ENCODE results near the gene FAM193A.

FAM193A gene

DNA sequence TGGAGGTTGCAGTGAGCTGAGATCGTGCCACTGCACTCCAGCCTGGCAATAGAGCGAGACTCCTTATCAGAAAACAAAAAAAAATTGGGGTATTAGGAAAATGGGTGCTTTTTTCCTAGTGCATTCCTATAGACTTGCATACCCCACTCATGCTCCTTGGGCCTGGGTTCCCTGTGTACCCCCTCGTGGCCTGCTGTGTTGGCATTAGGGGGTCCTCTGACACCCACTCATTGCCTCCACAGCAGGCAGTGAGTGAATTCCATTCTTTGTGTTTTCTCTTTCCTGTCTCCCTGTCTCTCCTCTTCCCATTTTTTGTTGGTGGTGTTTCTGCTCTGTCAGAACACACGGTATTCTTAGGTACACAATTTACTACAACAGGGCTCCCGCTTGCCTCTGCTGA is 176.9 kb downstream of the FAM193A start:
- H3K4me3 ChIP-seq (ENCODE audit: low read depth, low read length) = no peak overlapping the region
- no peak for DNase-seq (ENCODE audit: low read depth, low spot score)
- ChIA-PET POLR2A (no interaction called here), CTCF (no interaction called here)
- TF ChIP-seq, protein P1, sequence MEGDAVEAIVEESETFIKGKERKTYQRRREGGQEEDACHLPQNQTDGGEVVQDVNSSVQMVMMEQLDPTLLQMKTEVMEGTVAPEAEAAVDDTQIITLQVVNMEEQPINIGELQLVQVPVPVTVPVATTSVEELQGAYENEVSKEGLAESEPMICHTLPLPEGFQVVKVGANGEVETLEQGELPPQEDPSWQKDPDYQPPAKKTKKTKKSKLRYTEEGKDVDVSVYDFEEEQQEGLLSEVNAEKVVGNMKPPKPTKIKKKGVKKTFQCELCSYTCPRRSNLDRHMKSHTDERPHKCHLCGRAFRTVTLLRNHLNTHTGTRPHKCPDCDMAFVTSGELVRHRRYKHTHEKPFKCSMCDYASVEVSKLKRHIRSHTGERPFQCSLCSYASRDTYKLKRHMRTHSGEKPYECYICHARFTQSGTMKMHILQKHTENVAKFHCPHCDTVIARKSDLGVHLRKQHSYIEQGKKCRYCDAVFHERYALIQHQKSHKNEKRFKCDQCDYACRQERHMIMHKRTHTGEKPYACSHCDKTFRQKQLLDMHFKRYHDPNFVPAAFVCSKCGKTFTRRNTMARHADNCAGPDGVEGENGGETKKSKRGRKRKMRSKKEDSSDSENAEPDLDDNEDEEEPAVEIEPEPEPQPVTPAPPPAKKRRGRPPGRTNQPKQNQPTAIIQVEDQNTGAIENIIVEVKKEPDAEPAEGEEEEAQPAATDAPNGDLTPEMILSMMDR (IDR thresholded peaks at IDR 0.05; ENCODE audit: insufficient read depth, low read length, missing control alignments) = no peak

DNA sequence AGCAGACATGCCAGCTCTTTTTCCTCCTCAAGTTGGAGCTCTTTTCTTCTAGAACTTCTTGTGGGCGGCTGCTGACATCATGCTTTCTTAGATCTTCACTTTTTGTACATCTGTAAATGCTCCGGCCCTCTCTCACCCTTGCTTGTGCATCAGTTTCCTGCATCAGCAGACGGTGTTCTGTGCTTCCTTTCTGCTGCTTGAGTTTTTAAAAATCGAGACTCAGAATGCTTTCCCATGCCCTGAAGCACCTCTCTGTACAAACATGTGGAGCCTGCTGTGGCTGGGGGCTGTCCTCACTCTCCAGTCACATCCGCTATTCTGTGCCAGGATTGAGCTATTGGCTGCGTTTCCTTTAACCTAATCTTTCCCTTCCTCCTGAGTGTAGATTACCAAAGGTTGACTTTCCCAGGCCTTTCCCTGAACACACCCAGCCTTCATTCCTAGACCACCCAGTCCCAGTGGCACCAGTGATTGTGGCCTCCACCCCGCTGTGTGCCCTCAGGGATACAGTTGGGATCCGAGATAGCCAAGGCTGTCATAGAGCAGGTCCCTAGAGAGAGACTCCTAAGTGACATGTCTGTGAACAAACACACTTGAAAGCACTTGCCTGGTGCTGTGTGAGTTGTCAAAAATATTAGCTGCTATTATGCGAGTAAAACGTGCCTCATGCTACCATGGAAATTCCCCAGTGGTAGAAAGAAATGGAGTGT is 177.8 kb downstream of the FAM193A start:
- no peak overlapping the region for H3K4me3 ChIP-seq (ENCODE audit: low read depth, low read length)
- ChIA-PET POLR2A (no interaction called here), CTCF (no interaction called here)
- no peak for DNase-seq (ENCODE audit: low read depth, low spot score)
- TF ChIP-seq, protein P1 (IDR thresholded peaks at IDR 0.05; ENCODE audit: insufficient read depth, low read length, missing control alignments) = no peak

DNA sequence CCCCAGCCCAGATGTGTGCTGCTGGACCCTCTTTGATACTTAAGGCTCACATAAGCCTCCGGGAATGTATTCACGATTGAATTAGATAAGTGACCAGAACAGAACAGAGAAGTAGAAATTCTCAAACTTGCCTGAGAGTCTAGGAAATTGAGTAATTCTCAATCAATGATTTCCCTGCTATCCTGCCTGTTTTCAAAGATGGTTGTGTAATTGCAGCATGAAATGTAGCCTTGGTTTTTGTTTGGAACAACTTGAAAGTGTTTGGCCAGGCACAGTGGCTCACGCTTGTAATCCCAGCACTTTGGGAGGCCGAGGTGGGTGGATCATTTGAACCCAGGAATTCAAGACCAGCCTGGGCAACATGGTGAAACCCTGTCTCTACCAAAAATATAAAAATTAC is 178.5 kb downstream of the FAM193A start:
- H3K4me3 ChIP-seq (ENCODE audit: low read depth, low read length) = no peak overlapping the region
- ChIA-PET POLR2A (no interaction called here), CTCF (no interaction called here)
- TF ChIP-seq, protein P1 (IDR thresholded peaks at IDR 0.05; ENCODE audit: insufficient read depth, low read length, missing control alignments) = no peak
- no peak for DNase-seq (ENCODE audit: low read depth, low spot score)

DNA sequence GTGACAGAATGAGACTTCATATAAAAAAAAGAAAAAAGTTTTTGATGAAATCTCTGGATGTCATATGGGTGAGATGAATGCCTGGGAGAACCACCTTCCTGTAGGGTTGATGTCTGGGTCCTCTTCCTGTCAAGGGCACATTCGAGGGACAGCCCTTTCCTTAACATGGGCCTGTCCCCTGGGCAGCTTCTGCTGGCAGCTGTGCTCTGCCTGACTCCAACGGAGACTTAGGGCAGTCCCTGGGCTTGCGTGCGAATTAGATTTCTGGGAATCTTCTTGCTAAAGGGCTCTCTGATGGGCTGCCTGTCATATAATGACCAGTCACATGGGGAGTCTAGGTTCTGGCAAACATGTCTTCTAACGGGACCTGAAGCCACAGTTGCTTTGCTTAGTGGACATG is 179.0 kb downstream of the FAM193A start:
- ChIA-PET POLR2A (no interaction called here), CTCF (no interaction called here)
- H3K4me3 ChIP-seq (ENCODE audit: low read depth, low read length) = no peak overlapping the region

DNA sequence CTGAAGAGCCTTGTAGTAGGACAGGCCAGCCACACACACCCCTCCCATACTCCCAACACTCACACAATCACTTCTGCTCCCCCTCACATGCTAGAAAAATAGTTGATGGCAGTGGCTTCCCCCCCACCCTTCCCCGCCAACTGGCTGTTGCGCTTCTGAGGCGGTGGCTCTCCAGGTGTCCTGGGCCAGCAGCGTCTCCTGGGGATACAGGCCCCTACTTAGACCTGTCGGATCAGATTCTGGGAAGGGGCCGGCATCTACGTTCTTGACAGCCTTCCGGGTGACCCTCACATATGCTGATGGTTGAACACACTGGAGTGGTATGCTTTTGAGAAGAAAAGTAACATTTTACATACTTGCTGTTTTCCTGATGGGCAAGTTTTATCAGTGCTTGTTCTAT is 179.8 kb downstream of the FAM193A start:
- DNase-seq (ENCODE audit: low read depth, low spot score) = no peak
- TF ChIP-seq, protein P1 (IDR thresholded peaks at IDR 0.05; ENCODE audit: insufficient read depth, low read length, missing control alignments) = no peak
- POLR2A ChIA-PET = no interaction called here
- H3K4me3 ChIP-seq (ENCODE audit: low read depth, low read length) = no peak overlapping the region
- CTCF ChIA-PET = no interaction called here

More for the DNA sequence above, 179.0 kb downstream of the FAM193A start:
- no peak for DNase-seq (ENCODE audit: low read depth, low spot score)
- TF ChIP-seq, protein P1 (IDR thresholded peaks at IDR 0.05; ENCODE audit: insufficient read depth, low read length, missing control alignments) = no peak

DNA sequence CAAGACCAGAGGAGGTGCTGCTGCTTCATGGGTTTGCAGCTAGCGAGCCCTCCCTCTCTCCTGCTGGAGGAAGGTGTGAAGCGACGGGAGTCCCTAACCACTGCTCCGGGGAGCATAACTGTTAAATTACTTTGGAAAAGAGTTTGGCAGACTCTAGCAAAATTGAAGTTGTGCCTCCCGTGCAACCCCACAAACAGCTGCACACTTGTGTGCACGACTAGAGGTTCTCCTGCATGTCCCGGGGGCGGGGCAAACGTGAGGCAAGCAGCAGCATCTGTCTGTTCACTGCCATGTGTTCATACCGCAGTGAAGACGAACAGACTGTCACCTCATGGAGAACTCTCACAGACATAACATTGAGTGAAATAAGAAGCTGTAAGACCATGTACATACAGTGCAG is 185.1 kb downstream of the FAM193A start:
- TF ChIP-seq, protein P1 (IDR thresholded peaks at IDR 0.05; ENCODE audit: insufficient read depth, low read length, missing control alignments) = no peak
- ChIA-PET POLR2A (no interaction called here), CTCF (no interaction called here)
- DNase-seq (ENCODE audit: low read depth, low spot score) = no peak
- H3K4me3 ChIP-seq (ENCODE audit: low read depth, low read length) = no peak overlapping the region

Measured in AG04449 (cell line).